ENCODE measurements around the gene DCST1. TPM values are rescaled to one million over a fixed set of nuclear protein-coding genes. Genes with fewer than 3 reads are reported as not detected.

The DCST1 gene
- total and polyA plus RNA-seq, 2 experiments from 2014 or later, result not detected

- Histone ChIP-seq H3K79me2 (ENCODE audit: insufficient read depth) (peaks cover 3% of the 10 kb centered on the region; the same call in 1 of the 2 replicates), H3K4me2 (ENCODE audit: unreplicated experiment) (no peak overlapping the region), H3F3A (ENCODE audit: insufficient read depth) (no peaks in the 10 kb centered on the region), H2AFZ (no peak overlapping the region), H3K36me3 (ENCODE audit: low read depth) (no peaks in the 10 kb centered on the region), H3K4me3 (no peak overlapping the region), H3K27ac (no peak overlapping the region), H3K9me2 (ENCODE audit: insufficient read depth) (no peaks in the 10 kb centered on the region), H3K9me3 (ENCODE audit: low read depth) (no peaks in the 10 kb centered on the region), H3K4me1 (ENCODE audit: insufficient read depth) (peaks cover 3% of the 10 kb centered on the region; the same call in 1 of the 2 replicates), H4K20me1 (ENCODE audit: insufficient read depth) (no peaks in the 10 kb centered on the region), H3K27me3 (replicated peaks; ENCODE audit: insufficient read depth) (no peaks in the 10 kb centered on the region), H3K9ac (no peak overlapping the region)
- no peak for TF ChIP-seq EZH2phosphoT487 (IDR thresholded peaks at IDR 0.05; ENCODE audit: insufficient read depth, low read depth)
- no peak for TF ChIP-seq EZH2 (IDR thresholded peaks at IDR 0.05; ENCODE audit: insufficient read depth, poor library complexity, severe bottlenecking)
- WGBS, 2 experiments (ENCODE audit: low coverage in 1 of 2, low lambda C conversion rate in 2 of 2, missing lambda C conversion rate in 2 of 2), result 47 to 52% methylated on average over 20 to 29 of the region's 29 CpGs
- peak; percentile 11 for DNase-seq
- in situ Hi-C loops (cut with MboI), result no loop called here
Measured at GRCh38 chr1:155062151-155062686, 28.6 kb downstream of the DCST1 start.

GRCh38 chr1:155062702-155063411, 29.2 kb downstream of the DCST1 start:
- Histone ChIP-seq H3K4me3 (peak overlapping the region; percentile 96), H2AFZ (peak overlapping the region; percentile 95), H3K27me3 (replicated peaks; ENCODE audit: insufficient read depth) (no peaks in the 10 kb centered on the region), H3K9me3 (ENCODE audit: low read depth) (no peaks in the 10 kb centered on the region), H3K4me1 (ENCODE audit: insufficient read depth) (peaks cover 3% of the 10 kb centered on the region; the same call in 1 of the 2 replicates), H3K9ac (no peak overlapping the region), H3F3A (ENCODE audit: insufficient read depth) (no peaks in the 10 kb centered on the region), H4K20me1 (ENCODE audit: insufficient read depth) (no peaks in the 10 kb centered on the region), H3K9me2 (ENCODE audit: insufficient read depth) (no peaks in the 10 kb centered on the region), H3K4me2 (ENCODE audit: unreplicated experiment) (peak overlapping the region; percentile 90), H3K36me3 (ENCODE audit: low read depth) (no peaks in the 10 kb centered on the region), H3K79me2 (ENCODE audit: insufficient read depth) (peaks cover 3% of the 10 kb centered on the region; the same call in 1 of the 2 replicates), H3K27ac (no peak overlapping the region)
- no peak for TF ChIP-seq EZH2 (IDR thresholded peaks at IDR 0.05; ENCODE audit: insufficient read depth, poor library complexity, severe bottlenecking)
- no peak for TF ChIP-seq EZH2phosphoT487 (IDR thresholded peaks at IDR 0.05; ENCODE audit: insufficient read depth, low read depth)
- peak; percentile 69 for DNase-seq
- in situ Hi-C loops (cut with MboI), result no loop called here
- WGBS, 2 experiments (ENCODE audit: low coverage in 1 of 2, low lambda C conversion rate in 2 of 2, missing lambda C conversion rate in 2 of 2), result 14% methylated on average over 41 to 46 of the region's 46 CpGs

- 1% methylated on average over 30 to 50 of the region's 57 CpGs for WGBS, 2 experiments (ENCODE audit: low coverage in 1 of 2, low lambda C conversion rate in 2 of 2, missing lambda C conversion rate in 2 of 2)
- no peaks in the 10 kb centered on the region for H3K36me3 ChIP-seq (ENCODE audit: low read depth)
- peak within 1 kb of the TSS; percentile 90 for H3K9ac ChIP-seq
- in situ Hi-C loops (cut with MboI), result no loop called here
- peak within 1 kb of the TSS; percentile 96 for H3K4me3 ChIP-seq
- no peak for TF ChIP-seq EZH2 (IDR thresholded peaks at IDR 0.05; ENCODE audit: insufficient read depth, poor library complexity, severe bottlenecking)
- no peak for TF ChIP-seq EZH2phosphoT487 (IDR thresholded peaks at IDR 0.05; ENCODE audit: insufficient read depth, low read depth)
- H3K4me1 ChIP-seq (ENCODE audit: insufficient read depth), result peaks cover 3% of the 10 kb centered on the region; the same call in 1 of the 2 replicates
- H3F3A ChIP-seq (ENCODE audit: insufficient read depth), result no peaks in the 10 kb centered on the region
- H3K9me3 ChIP-seq (ENCODE audit: low read depth), result no peaks in the 10 kb centered on the region
- no peaks in the 10 kb centered on the region for H3K27me3 ChIP-seq (replicated peaks; ENCODE audit: insufficient read depth)
- H3K27ac ChIP-seq, result peak within 1 kb of the TSS; percentile 56
- H4K20me1 ChIP-seq (ENCODE audit: insufficient read depth), result no peaks in the 10 kb centered on the region
- peak within 1 kb of the TSS; percentile 95 for H2AFZ ChIP-seq
- H3K4me2 ChIP-seq (ENCODE audit: unreplicated experiment), result peak within 1 kb of the TSS; percentile 90
- DNase-seq, result peak; percentile 89
- no peaks in the 10 kb centered on the region for H3K9me2 ChIP-seq (ENCODE audit: insufficient read depth)
- H3K79me2 ChIP-seq (ENCODE audit: insufficient read depth), result peaks cover 3% of the 10 kb centered on the region; the same call in 1 of the 2 replicates
Measured at GRCh38 chr1:155063550-155064110, 30.0 kb downstream of the DCST1 start, which contains the start of gene EFNA4. TSS of gene EFNA4 (plus strand) at chr1:155063740. CDS start at chr1:155063824, 84 bp downstream.

- Histone ChIP-seq H2AFZ (peak overlapping the region; percentile 95), H3K9me3 (ENCODE audit: low read depth) (no peaks in the 10 kb centered on the region), H3F3A (ENCODE audit: insufficient read depth) (no peaks in the 10 kb centered on the region), H4K20me1 (ENCODE audit: insufficient read depth) (no peaks in the 10 kb centered on the region), H3K9me2 (ENCODE audit: insufficient read depth) (no peaks in the 10 kb centered on the region), H3K9ac (peak overlapping the region; percentile 90), H3K4me3 (peak overlapping the region; percentile 96), H3K27me3 (replicated peaks; ENCODE audit: insufficient read depth) (no peaks in the 10 kb centered on the region), H3K4me1 (ENCODE audit: insufficient read depth) (peaks cover 3% of the 10 kb centered on the region; the same call in 1 of the 2 replicates), H3K27ac (no peak overlapping the region), H3K4me2 (ENCODE audit: unreplicated experiment) (peak overlapping the region; percentile 90), H3K36me3 (ENCODE audit: low read depth) (no peaks in the 10 kb centered on the region), H3K79me2 (ENCODE audit: insufficient read depth) (peaks cover 3% of the 10 kb centered on the region; the same call in 1 of the 2 replicates)
- 10 to 11% methylated on average over 13 to 14 of the region's 14 CpGs for WGBS, 2 experiments (ENCODE audit: low coverage in 1 of 2, low lambda C conversion rate in 2 of 2, missing lambda C conversion rate in 2 of 2)
- DNase-seq, result peak; percentile 65
- in situ Hi-C loops (cut with MboI), result no loop called here
- TF ChIP-seq EZH2phosphoT487 (IDR thresholded peaks at IDR 0.05; ENCODE audit: insufficient read depth, low read depth), result no peak
- no peak for TF ChIP-seq EZH2 (IDR thresholded peaks at IDR 0.05; ENCODE audit: insufficient read depth, poor library complexity, severe bottlenecking)
Measured at GRCh38 chr1:155064111-155064831, 30.6 kb downstream of the DCST1 start.

All from GM23248 (cell line).